HG03469 (cell line): Measurements from ENCODE around the gene LSS.
"Not testable (repeated sequence)": the region's sequence is repeated elsewhere in the genome, so short reads cannot be mapped to it uniquely, and the experiment has no call there.

Experiments
- ATAC-seq: cut with Tn5 transposase; IDR thresholded peaks from one replicate; pipeline ENCODE4 v1.9.1; 2021; ENCODE audit warnings: mild to moderate bottlenecking, moderate library complexity, moderate number of reproducible peaks; ENCODE audit not compliant: unreplicated experiment

The LSS gene

DNA sequence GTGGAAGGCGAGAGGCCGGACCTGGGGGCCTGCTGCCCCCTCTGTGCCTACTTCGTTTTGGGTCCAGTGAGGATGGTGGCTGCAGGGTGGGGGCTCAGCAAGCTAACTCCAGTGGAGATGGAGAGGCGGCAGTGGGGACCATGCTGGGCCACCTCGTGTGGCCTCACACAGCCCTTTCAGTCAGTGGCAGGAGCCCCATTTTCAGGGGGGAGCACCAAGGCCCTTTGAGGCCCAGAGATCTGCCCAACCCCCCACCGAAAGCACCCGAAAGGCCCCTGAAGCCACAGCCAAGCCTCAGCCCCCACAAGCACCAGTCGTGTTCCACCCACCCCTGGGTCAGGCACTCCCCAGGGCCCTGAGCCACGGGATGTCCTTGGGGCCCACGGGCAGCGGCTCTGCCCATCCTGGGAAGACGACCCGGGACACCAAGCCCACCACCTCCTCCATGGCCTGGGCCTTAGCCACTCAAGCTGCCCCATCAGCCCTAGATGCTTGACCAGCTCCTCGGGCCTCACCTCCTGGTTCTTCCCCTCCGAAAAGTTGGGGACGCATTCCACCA, 73.5 kb downstream of the LSS start:
- ATAC-seq: no peak

DNA sequence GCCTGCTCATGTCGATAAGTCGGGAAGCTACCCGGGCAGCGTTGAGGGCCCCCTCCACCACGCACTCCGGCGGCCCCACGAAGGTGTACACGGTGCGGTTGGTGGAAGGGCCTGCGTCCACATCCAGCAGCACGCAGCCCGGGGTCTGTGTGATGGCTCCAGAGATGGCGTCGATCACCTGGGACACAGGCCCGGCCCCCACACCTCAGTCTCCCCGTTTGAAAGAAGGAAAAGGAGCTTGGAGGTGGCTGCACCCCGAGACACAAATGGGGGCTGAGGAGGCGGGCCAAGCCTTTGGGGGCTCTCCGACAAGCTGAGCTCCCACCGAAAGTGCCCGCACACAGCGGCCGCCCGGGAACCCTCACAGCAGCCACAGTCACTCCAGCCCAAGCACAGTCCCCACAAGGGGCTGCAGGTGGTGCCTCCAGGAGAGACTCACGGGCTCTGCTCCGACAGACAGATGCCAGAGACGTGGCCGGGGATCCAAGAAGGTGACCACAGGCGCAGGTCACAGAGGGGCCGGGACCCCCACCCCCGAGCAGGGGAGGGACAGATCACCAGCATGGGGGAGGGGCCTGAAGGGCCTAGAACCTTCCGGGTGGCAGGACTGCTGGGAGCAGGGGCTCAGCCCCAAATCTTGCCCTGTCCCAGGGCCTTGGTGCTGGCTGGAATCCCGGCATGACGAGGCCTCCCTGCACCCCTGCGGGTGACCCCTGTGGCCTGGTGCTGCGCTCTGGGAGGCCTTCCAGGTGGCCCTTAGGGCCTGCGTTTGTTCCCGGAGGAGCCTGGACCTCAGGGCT, 74.2 kb downstream of the LSS start:
- ATAC-seq: no peak

DNA sequence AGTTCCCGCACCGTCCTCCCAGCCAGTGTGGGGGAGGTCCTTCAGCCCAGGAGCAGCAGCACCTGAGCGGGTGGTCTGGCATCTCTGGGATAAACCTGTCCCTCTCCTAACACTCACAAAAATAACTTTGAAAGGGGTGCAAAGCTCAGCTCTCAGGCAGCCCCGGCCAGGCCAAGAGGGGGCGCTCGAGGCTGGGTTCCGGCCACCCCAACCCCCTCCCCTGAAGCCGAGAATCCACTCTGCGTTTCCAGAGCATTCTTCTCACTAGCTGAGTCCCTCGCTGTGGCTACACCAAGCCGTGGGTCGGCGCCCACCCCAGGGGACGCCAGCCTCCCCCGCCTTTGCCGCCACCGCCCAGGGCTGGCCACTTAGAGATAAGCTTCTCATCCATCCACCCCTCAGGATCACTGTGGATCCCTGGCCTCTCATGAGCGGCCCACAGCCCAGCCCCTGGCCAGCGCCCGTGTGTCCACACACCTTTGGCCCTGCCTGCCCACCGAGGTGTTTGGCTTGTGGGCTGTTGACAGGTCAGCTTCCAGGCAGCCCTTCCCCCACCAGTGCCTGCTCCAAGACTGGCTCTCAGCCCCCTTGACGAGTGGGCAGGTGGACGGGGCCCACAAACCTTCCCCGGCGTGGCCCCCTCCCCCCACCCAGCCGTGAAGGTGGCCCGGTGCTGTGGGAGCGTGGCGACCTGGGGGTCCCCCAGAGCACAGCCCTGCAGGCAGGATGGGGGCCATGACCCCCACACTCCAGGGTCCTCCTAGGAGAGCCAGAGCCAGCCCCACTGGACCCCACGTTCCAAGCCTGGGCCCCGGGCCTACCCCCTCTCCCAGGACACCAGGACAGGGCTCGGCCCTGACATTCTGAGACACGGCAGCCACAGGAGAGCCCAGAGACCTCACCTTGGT, 75.1 kb downstream of the LSS start:
- no peak for ATAC-seq

DNA sequence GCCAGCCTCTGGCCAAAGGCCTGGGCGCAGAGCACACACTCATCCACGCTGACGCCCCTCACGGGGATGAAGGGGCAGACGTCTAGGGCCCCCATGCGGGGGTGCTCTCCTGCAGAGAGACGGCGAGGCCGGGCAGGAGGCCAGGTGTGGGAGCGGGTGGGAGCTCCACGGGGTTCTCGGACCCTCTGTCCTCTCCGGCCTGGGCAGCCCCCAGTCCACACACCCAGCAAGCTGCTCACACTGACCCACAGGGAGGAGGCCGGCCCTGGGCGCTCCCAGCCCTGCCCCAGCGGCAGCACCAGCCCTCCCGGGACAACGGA, 75.7 kb downstream of the LSS start:
- no peak for ATAC-seq

DNA sequence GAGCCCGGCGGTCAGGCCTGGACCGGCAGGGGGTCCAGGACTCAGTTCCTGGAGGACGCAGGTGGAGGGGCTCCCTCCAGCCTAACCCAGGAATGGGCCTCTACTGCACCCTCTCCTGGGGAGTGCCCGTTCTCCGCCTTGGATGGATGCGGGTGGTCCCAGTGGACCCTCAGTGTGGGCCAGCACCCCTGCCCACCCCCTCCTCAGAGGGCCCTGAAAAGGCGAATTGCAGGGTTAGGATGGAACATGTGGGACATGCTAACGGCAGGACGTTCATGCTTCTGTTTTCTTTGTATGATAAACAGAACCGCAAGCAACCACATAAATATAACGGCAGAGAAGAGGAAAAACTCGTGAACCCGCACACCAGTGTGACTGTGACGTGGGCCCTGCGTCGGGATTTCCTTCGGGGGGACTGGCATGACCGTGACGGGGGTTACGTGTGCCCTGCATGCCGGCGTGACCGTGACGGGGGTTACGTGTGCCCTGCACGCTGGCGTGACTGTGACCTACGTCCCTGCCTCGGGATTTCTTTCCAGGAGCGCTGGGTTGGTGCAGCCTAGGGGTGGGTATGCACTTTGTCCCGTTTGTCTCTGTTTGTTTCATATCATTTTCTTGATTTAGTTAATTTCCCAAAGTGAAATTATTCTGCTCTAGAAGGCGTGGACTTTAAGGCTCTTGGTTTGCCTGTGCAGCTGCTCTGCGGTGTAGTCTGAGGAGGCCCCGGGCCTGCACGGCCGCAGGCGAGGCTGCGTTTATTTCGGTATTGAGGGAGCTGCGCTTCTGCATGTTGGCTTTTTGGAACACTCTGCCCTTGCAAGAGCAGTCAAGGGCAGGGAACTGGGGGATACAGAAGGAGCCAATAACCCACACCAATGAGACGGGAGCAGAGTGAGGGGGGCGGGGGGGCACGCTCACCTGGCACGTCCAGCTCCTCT, 76.3 kb downstream of the LSS start:
- no peak for ATAC-seq

DNA sequence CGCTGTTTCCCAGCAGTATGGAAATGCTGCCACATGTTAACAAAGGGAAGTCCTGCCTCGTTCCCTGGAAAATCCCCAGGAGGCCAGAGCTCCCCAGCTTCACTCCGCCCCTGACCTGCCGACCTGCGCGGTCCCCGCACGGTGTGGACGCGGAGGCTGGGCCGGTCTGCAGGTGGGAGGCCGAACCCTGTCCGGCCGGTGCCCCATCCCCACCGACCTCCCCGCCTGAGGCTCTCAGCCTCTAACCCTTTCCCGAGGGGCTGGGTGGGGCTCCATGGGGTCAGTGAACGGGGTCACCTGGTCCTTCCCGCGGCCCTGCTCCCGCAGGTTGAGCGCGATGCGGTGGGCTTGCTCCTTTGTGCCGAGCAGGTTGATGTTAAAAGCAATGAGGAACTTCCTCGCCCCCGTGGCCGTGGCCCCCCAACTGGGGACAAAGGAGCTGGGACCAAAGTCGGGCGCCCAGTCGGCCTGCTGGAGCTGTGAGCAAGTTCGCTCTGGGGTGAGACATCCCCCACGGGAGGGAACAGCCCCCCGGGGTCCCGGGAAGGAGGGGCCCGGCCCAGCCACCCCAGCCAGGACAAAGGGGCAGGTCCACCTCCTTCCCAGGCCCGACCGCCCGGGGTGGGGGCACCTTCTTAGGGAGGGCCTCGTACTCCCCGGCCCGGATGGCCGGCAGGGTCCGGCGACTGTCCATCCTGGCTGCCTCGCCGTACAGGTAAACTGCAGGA, 77.1 kb downstream of the LSS start:
- ATAC-seq: no peak

DNA sequence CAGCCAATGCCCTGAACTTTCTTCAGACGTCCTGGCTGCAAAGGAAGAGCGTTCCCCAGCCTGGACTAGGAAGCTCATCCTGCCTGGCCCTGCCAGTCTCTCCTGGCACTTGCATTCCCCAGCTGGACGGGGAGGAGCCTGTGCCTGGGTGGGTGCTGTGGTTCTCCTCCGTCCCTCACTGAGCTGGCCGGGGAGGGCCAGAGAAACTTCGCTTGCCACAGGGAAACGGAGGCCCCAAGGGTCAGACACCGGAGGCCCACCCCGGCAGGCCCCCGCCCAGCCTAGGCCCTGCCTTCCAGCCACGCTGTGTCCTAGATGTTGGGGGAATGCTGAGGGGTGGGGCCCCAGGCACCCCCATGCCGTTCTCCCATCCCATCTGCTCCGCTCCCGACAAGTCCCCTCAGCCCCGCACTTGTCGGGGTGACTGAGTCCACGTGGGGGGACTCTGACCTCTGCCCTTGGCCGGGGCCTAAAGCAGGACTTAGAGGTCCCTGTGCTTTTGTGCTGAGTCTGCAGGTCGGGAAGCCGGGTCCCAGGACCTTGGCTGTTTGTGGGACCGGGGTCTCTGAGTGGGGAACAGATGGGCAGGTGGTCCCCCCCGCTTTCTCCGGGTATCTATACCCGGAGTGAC, 78.0 kb downstream of the LSS start:
- ATAC-seq: no peak

DNA sequence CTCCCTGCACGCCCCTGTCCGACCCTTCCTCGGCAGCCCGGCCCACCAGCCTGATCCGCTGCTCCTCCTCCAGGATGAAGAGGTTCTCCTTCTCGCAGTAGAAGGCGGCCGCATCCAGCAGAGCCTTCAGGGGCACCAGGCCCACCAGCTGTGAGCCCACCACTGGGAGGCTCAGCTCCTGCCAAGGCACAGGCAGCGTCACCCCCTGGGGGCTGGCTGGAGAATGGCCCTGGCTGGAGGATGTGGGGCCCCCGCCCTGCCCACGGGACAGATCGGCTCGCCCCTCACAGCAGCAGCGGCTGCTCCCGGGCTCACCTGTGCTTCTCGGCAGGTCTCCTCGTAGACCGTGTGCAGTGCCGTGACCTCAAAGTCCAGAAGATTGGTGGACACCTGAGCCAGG, 78.5 kb downstream of the LSS start:
- ATAC-seq: no peak

DNA sequence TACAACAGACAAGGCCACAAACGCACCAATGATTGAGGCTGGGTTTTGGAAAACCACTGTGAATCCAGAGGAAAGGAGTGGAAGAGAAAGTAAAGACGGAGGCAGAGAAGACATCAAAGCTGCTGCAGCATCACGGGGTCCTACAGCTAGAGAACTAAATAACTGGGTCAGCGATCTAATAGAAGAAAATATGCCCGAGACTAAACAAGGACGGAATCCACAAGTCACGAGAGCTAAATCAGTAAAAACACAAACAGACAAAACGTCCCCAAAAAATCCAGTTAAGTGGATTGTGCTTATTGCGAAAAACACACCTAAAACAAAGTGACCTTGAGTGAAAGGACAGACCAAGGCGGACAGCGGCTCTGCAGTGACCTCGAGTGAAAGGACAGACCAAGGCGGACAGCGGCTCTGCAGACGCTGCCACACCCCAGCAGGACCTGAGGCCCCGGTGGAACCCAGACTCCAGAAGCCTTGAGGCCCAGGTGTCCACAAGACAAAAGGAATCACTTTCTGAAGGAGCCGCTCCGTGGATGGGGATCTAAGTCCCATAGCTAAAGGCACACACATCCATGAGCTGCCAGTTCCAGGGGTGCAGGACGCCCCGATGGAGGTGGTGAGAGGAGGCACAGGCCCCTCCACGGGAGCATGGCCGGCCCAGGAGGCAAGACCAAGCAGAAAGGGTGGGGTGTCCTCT, 79.2 kb downstream of the LSS start:
- no peak for ATAC-seq

DNA sequence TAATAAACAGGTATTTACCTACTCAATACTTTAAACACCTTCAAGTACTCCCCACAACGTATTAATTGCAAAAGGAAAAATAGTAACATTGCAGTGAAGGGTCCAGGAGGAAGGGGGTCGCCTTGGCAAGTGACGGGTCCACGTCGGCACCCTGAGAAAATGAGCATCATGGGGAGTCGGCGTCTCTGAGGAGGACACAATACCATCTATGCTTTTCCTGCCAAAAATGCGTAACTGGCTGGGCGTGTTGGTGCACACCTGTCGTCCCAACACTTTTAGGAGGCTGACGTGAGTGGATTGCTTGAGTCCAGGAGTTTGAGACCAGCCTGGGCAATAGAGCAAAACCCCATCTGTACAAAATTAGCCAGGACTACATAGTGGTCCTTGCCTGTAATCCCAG, 80.5 kb downstream of the LSS start:
- ATAC-seq: no peak

DNA sequence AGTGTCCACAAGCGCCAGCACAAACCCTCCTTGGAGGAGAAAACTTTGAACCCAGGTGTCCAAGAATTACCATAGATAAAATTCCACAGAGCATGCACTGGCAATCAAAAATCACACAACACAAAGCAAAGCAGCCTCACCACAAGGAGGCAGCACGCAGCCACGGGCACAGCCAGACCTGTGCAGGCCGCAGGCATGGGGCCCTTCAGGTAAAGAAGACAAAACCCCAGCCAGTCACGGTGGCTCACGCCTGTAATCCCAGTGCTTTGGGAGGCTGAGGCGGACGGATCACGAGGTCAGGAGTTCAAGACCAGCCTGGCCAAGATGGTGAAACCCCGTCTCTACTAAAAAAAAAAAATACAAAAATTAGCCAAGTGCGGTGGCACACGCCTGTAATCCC, 81.1 kb downstream of the LSS start:
- not testable (repeated sequence) for ATAC-seq

DNA sequence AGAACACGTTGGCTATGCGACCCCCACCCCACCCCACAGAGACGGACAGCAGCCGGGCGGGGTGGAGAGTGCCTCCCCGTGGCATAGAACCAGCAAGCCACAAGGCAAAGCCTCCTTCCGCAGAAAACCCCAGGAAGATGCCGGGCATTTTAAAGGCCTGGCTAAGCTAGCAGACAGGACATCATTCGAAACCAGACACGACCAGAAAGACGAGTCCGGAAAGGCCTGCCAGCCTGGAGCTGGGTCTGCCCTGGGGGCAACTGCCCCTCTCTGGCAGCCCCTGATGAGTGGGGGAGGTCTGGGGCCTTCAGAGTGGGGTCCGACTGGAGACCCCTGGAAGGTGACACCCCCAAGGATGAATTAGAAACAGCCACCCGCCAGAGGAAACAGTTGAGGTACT, 81.7 kb downstream of the LSS start:
- no peak for ATAC-seq

DNA sequence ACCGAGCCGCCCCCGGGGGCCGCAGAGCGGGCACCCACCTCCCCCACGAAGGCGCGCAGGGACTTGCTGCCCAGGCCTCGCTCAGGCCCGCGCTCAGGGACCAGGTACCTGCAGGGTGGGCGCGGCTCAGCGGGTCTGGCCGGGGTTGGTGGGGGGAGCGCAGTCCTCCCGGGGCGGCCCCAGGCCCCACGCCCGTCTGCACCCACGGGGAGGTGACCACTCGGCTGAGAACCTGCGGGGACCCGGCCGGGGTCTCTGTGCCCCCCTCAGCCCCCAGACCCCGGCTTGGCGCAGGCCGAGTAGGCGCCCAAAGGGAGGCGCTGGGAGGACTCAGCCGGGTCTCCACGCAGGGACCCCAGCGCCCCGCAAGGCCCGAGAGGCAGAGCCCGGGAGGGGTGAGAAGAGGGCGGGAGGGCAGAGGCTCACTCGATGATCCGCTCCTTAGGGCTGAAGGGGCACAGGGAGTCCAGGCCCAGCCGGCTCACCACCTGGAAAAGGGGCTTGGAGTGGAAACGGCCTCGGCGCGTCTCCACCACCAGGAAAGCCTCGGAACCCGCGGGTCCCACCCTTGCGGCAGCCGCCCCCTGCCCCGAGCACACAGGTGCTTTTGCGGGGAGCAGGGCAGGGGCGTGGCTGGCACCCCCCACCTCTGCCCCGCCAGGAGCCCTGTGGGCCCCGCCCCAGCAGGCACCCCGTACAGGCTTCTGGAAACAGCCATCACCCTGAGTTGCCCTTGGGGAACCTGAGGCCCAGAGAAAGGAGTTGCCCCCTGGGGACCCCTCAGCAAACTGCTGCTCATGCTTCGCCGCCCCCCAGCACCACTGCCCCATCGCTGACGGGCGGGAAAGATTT, 82.5 kb downstream of the LSS start:
- ATAC-seq: no peak

DNA sequence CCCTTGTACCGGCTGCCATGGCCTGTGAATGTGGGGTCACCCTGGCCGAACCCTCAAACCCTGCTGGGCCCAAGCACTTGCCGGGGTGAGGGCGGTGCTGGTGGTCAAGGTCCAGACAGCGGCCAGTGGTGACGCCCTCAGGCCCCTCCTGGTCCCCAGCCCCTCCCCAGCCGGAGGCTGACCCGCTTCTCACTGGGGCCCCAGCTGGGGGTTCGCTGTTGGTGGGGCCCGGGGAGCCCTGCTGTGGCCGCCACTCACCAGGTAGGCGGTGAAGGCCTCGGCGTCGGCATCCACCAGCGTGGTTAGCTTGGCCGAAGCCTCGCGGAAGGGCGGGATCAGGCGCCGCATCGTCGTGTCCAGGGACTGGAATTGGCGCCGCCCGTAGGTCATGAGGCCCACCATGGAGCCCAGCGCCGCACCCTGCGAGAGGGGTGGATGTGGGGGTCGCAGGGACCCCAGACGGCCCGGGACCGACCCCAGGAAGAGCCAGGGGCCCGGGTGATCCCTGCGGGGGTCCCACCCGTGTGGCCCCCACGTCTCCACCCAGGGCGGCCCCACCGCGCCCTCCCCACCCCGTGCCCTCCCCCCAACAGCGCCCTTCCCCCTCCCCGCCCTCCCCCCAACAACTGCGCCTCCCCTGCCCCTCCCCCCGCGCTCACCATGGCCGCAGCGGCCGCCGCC, 83.3 kb downstream of the LSS start:
- no peak for ATAC-seq

DNA sequence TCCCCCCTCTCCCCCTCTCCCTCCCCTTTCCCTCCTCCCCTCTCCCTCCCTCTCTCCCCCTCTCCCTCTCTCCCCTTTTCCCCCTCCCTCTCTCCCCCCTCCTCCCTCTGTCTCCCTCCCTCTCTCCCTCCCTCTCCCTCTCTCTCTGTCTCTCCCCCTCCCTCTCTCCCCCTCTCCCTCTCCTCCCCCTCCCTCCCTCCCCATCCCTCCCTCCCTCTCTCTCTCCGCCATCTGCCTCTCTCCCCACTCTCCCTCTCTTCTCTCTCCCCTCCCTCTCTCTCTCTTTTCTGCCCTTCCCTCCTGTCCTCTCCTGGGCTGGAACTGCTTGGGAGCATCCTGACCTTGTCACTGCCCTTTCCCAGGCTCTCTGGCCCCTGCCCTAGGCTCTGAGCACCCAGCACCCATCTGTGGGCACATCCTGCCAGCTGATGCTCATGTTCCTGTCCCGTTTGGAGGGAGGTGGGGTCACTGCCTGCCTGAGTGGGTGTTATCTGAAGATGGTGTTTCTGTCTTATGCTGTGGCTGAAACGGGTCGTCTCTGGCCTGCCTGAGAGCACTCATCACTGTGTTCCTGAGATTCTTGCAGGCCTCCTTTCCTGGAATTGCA, 84.0 kb downstream of the LSS start:
- no peak for ATAC-seq

DNA sequence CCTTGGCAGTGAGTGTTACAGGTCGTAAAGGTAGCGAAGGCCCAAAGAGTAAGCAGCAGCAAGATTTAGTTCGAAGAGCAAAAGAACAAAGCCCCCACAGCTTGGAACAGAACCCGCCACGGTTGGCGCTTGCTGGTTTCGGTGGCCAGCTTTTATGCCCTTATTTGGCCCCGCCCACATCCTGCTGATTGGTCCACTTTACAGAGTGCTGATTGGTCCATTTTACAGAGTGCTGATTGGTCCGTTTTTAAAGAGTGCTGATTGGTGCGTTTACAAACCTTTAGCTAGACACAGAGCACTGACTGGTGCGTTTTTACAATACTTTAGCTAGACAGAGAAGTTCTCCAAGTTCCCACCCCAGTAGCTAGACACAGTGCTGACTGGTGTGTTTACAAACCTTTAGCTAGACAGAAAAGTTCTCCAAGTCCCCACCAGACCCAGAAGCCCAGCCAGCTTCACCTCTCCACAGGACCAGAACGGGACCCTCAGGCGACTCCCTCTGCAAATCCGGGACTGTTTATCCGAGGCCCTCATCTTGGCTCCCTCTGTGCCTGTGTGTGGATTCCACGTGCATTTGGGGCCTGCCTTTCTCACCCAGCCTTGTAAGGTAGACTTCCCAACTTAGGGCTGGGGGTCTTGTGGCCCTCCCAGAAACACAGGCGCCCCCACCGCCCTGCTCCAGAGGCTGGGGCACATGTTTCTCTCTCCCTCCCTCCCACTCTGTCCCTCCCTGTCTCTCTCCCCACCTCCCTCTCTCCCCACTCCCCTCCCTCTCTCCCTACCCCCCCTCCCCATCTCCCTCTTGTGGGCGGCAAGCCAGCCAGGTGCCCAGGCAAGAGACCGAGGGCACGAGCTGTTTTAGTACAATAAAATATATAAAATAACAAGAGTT, 85.7 kb downstream of the LSS start:
- no peak for ATAC-seq
